ENCODE results near the gene POLR3H. TPM values are rescaled to one million over a fixed set of nuclear protein-coding genes. Genes with fewer than 3 reads are reported as not detected.

Gene POLR3H
- total and polyA plus RNA-seq, 2 of the 4 experiments (the other 2 are of a cell fraction) = 37.8 to 67.8 TPM

DNA sequence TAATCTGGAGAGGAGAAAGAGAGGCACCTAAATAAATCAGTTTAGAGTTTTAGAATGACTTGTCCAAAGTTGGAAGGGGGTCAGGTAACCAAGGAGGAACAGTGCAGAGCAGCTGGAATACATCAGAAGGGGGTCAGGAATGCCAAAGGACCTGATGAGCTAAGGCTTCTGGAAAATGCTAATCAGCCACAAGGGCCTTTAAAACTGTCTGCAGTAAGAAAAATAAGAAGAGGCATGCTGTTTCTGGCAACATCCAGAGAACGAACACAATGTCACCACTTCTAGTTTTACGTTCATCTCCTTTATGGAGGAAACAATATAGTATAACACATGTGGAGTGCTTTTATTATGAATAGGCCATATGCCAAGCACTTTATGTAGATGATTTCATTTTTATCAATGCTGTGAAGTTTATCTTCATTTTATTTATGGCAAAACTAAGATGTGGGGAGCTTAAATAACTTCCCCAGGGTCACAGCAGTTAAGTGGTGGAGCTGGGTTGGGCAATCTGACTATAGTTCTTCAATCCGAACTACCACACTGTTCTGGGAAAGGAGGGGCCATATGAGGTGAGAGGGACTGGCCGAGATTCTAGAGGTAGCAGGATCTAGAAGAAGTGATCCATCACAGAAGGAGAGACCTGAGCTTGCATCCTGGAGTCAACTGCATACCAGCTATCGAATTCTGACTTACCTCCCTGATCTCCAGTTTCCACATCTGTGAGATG lies 52.7 kb downstream of the POLR3H start (continued):
- TF ChIP-seq ELK1 (IDR thresholded peaks at IDR 0.05; ENCODE audit: borderline replicate concordance, low read depth, low read length) = no peak

GRCh38 chr22:41488596-41489385 lies 55.5 kb downstream of the POLR3H start:
- Histone ChIP-seq H3K4ac (ENCODE audit: low read depth, low read length) (no peak overlapping the region), H3K14ac (replicated peaks; ENCODE audit: low read depth, low read length) (no peak overlapping the region), H3K27ac (ENCODE audit: insufficient read depth, low read length) (no peak overlapping the region), H3K79me1 (ENCODE audit: low read depth in 1 of 2, low read length in 2 of 2) (peaks cover 29 to 83% of the 10 kb centered on the region in 2 experiments), H4K8ac (ENCODE audit: low read depth in 2 of 2, low read length in 2 of 2) (no peak overlapping the region), H3K4me3 (ENCODE audit: insufficient read depth, low read depth, low read length) (no peak overlapping the region), H3K56ac (ENCODE audit: extremely low read depth, insufficient read depth, low read length) (no peak overlapping the region), H4K5ac (ENCODE audit: low read depth, low read length) (no peak overlapping the region), H3K23ac (ENCODE audit: low read depth, low read length) (no peak overlapping the region), H3K18ac (ENCODE audit: low read depth, low read length) (no peak overlapping the region), H2AK5ac (ENCODE audit: low read depth, low read length) (no peak overlapping the region), H2BK20ac (ENCODE audit: low read depth, low read length) (no peak overlapping the region), H3K9me3 (ENCODE audit: control insufficient read depth, insufficient read depth, low read length) (no peaks in the 10 kb centered on the region), H3K4me1 (ENCODE audit: control insufficient read depth, insufficient read depth, low read length) (peaks cover 11% of the 10 kb centered on the region; the same call in 1 of the 2 replicates), H3K9ac (ENCODE audit: low read depth, low read length) (no peak overlapping the region), H2AFZ (replicated peaks; ENCODE audit: low read length, poor library complexity) (no peak overlapping the region), H3K9me1 (ENCODE audit: insufficient read depth, low read length) (peaks cover 6% of the 10 kb centered on the region), H2BK15ac (ENCODE audit: low read depth, low read length) (no peak overlapping the region), H4K91ac (ENCODE audit: insufficient read depth, low read depth, low read length) (no peak overlapping the region), H2BK120ac (ENCODE audit: low read depth, low read length) (no peak overlapping the region), H3K4me2 (ENCODE audit: low read depth, low read length) (no peak overlapping the region), H3K36me3 (ENCODE audit: control insufficient read depth, insufficient read depth, low read length) (no peaks in the 10 kb centered on the region; the same call in 1 of the 2 replicates), H4K20me1 (ENCODE audit: insufficient read depth, low read length) (peaks cover 52% of the 10 kb centered on the region), H3K27me3 (ENCODE audit: control insufficient read depth, insufficient read depth, low read length) (no peaks in the 10 kb centered on the region), H2AK9ac (replicated peaks; ENCODE audit: low read depth, low read length, poor library complexity) (no peak overlapping the region), H2BK5ac (ENCODE audit: low read depth, low read length, poor library complexity, severe bottlenecking) (no peak overlapping the region)
- BruUV-seq (replicated peaks) = no TSS peak
- no peak for DNase-seq
- dilution Hi-C loops (cut with HindIII; ENCODE audit: low sequenced_read_pairs, unreplicated experiment) = no loop called here
- POLR2A ChIA-PET (ENCODE audit: unreplicated experiment) = no interaction called here
- in situ Hi-C loops (cut with MboI; ENCODE audit: low sequenced_read_pairs) = no loop called here
- CTCF ChIA-PET = no interaction called here
- intact Hi-C loops (cut with micrococcal nuclease) = no loop called here
- no peak for ATAC-seq (ENCODE audit: low read depth)
- WGBS, 2 experiments (ENCODE audit: extremely low coverage in 2 of 2, insufficient read length in 1 of 2) = no CpG with 5 or more reads among the region's 3 CpGs
- TF ChIP-seq SMC3 (IDR thresholded peaks at IDR 0.05; ENCODE audit: low read depth, low read length) = no peak
- no peak for TF ChIP-seq RAD21 (IDR thresholded peaks at IDR 0.05; ENCODE audit: low read length)
- TF ChIP-seq, protein P1, sequence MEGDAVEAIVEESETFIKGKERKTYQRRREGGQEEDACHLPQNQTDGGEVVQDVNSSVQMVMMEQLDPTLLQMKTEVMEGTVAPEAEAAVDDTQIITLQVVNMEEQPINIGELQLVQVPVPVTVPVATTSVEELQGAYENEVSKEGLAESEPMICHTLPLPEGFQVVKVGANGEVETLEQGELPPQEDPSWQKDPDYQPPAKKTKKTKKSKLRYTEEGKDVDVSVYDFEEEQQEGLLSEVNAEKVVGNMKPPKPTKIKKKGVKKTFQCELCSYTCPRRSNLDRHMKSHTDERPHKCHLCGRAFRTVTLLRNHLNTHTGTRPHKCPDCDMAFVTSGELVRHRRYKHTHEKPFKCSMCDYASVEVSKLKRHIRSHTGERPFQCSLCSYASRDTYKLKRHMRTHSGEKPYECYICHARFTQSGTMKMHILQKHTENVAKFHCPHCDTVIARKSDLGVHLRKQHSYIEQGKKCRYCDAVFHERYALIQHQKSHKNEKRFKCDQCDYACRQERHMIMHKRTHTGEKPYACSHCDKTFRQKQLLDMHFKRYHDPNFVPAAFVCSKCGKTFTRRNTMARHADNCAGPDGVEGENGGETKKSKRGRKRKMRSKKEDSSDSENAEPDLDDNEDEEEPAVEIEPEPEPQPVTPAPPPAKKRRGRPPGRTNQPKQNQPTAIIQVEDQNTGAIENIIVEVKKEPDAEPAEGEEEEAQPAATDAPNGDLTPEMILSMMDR (conservative IDR thresholded peaks at IDR 0.05; ENCODE audit: low read depth, low read length) = no peak
- TF ChIP-seq POLR2A (IDR thresholded peaks at IDR 0.05; ENCODE audit: low read depth, low read length) = no peak
- no peak for TF ChIP-seq RFX5 (IDR thresholded peaks at IDR 0.05; ENCODE audit: low read depth, low read length)
- TF ChIP-seq FOS (IDR thresholded peaks at IDR 0.05; ENCODE audit: low read depth, low read length) = no peak
- no peak for TF ChIP-seq NFE2L2 (IDR thresholded peaks at IDR 0.05; ENCODE audit: low read depth, low read length)
- TF ChIP-seq BHLHE40 (IDR thresholded peaks at IDR 0.05; ENCODE audit: low read depth, low read length) = no peak
- TF ChIP-seq CHD1 (IDR thresholded peaks at IDR 0.05; ENCODE audit: low read depth, low read length) = no peak
- no peak for TF ChIP-seq USF2 (IDR thresholded peaks at IDR 0.05; ENCODE audit: low read depth, low read length)
- TF ChIP-seq RCOR1 (IDR thresholded peaks at IDR 0.05; ENCODE audit: insufficient replicate concordance, low read length) = no peak
